Left cardiac atrium (tissue), 4 donors: Measurements from ENCODE around the gene ICE1. TPM values are rescaled to one million over a fixed set of nuclear protein-coding genes. Genes with fewer than 3 reads are reported as not detected.
"Not testable (repeated sequence)": the region's sequence is repeated elsewhere in the genome, so short reads cannot be mapped to it uniquely, and the experiment has no call there.

ENCODE experiments used
- ATAC-seq, 2 donors: fragments of 200-7000 bp; cut with Tn5 transposase; one replicate each; pipeline ENCODE4 v1.9.1; 2020; ENCODE audit warnings: mild to moderate bottlenecking in 2 of 2, moderate library complexity in 2 of 2
- DNase-seq: peaks from one replicate; pipeline ENCODE4 v3.0.0-alpha.2; 2020
- intact Hi-C, 2 donors: fragments of 100-400 bp; cut with DNase I; formaldehyde crosslinking; loops; one replicate each; pipeline versions ENCODE4 v1.14.1 to v1.15.1; 2022 to 2023
- total RNA-seq, 2 donors: library from RNA; stranded (reverse); fragmentation: NEBNext Ultra II Directional; extraction: Animal tissue kit (Norgen Biotek cat#: 25700); gene quantifications; one replicate each; pipeline ENCODE4 v1.2.1, GENCODE V29; 2021
- donor health status: DM: no; HTN: yes; CAD: no.
- donor health status: DM: no; HTN: yes; CAD: no; lungs with severe emphysema.
- donor health status: DM: yes; HTN: yes; CAD: no.
- donor health status: Dilated cardiomyopathy.

The ICE1 gene
- total RNA-seq, 2 donors from 2014 or later, result 15.7 to 19.5 TPM

GRCh38 chr5:5423586-5423985 is 1.1 kb downstream of the ICE1 start:
- ATAC-seq, result no peak
- intact Hi-C loops, result no loop called here
- DNase-seq, result no peak

- no peak for ATAC-seq
- intact Hi-C loops, result no loop called here
- DNase-seq, result no peak
These were observed 2.3 kb downstream of the ICE1 start for GRCh38 chr5:5424736-5425135.

- ATAC-seq, result no peak
- intact Hi-C loops, result no loop called here
- no peak for DNase-seq
These were observed 7.7 kb downstream of the ICE1 start for GRCh38 chr5:5430136-5430535.

GRCh38 chr5:5432020-5432707 is 9.7 kb downstream of the ICE1 start:
- DNase-seq, result no peak
- intact Hi-C loops, result no loop called here
- ATAC-seq, result peak in 1 of 2 donors; percentile 30

GRCh38 chr5:5436203-5436760 is 13.8 kb downstream of the ICE1 start:
- no peak for ATAC-seq
- intact Hi-C loops, result no loop called here
- DNase-seq, result no peak

GRCh38 chr5:5437227-5438172 is 15.0 kb downstream of the ICE1 start:
- DNase-seq, result no peak
- intact Hi-C loops, result no loop called here
- no peak for ATAC-seq

GRCh38 chr5:5451863-5452262 is 29.4 kb downstream of the ICE1 start:
- no peak for DNase-seq
- no peak for ATAC-seq
- intact Hi-C loops, result no loop called here

GRCh38 chr5:5453131-5453530 is 30.7 kb downstream of the ICE1 start:
- ATAC-seq (peak in 1 of 2 donors; percentile 57), DNase-seq (no peak)
- intact Hi-C loops, result no loop called here

GRCh38 chr5:5454391-5454790 is 31.9 kb downstream of the ICE1 start:
- intact Hi-C loops, result no loop called here
- DNase-seq, result no peak
- no peak for ATAC-seq

- intact Hi-C loops, result no loop called here
- DNase-seq (no peak), ATAC-seq (no peak)
These were observed 34.4 kb downstream of the ICE1 start for GRCh38 chr5:5456858-5457257.

- ATAC-seq, result no peak
- intact Hi-C loops, result no loop called here
- DNase-seq, result no peak
These were observed 37.8 kb downstream of the ICE1 start for GRCh38 chr5:5460311-5460710.

GRCh38 chr5:5461012-5461411 is 38.5 kb downstream of the ICE1 start:
- ATAC-seq, result no peak
- no peak for DNase-seq
- intact Hi-C loops, result no loop called here

GRCh38 chr5:5464036-5464715 is 41.7 kb downstream of the ICE1 start:
- intact Hi-C loops, result no loop called here
- ATAC-seq, result no peak
- DNase-seq, result no peak

- DNase-seq (no peak), ATAC-seq (no peak)
- intact Hi-C loops, result no loop called here
These were observed 43.8 kb downstream of the ICE1 start for GRCh38 chr5:5466227-5466626.

- DNase-seq (no peak), ATAC-seq (no peak)
- intact Hi-C loops, result no loop called here
These were observed 45.3 kb downstream of the ICE1 start for GRCh38 chr5:5467737-5468136.

- no peak for ATAC-seq
- intact Hi-C loops, result no loop called here
- DNase-seq, result no peak
These were observed 48.5 kb downstream of the ICE1 start for GRCh38 chr5:5470933-5471332.

GRCh38 chr5:5473226-5473625 is 50.7 kb downstream of the ICE1 start:
- ATAC-seq (no peak), DNase-seq (no peak)
- intact Hi-C loops, result no loop called here

- intact Hi-C loops, result no loop called here
- ATAC-seq (no peak), DNase-seq (no peak)
These were observed 52.5 kb downstream of the ICE1 start for GRCh38 chr5:5474961-5475360.

GRCh38 chr5:5475975-5476374 is 53.5 kb downstream of the ICE1 start:
- no peak for DNase-seq
- intact Hi-C loops, result no loop called here
- no peak for ATAC-seq

GRCh38 chr5:5479578-5479977 is 57.1 kb downstream of the ICE1 start:
- ATAC-seq, DNase-seq, intact Hi-C loops: not testable (repeated sequence)
